GM19193 (cell line): ENCODE results near the gene INSIG1.

Experiments
- POLR2A ChIP-seq: IDR thresholded peaks from 4 replicates; pipeline ENCODE4 v1.6.1; 2011; ENCODE audit not compliant: insufficient read depth, insufficient read length; ENCODE audit errors: extremely low read depth

The INSIG1 gene

GRCh38 chr7:155276042-155276799 lies 21.5 kb upstream of the INSIG1 start:
- no peak for TF ChIP-seq POLR2A

- no peak for TF ChIP-seq POLR2A
These were observed 20.8 kb upstream of the INSIG1 start for GRCh38 chr7:155276800-155277375.

- no peak for TF ChIP-seq POLR2A
These were observed 20.2 kb upstream of the INSIG1 start for GRCh38 chr7:155277385-155277994.

GRCh38 chr7:155278921-155279320 lies 18.8 kb upstream of the INSIG1 start:
- TF ChIP-seq POLR2A = no peak

GRCh38 chr7:155279787-155280445 lies 17.8 kb upstream of the INSIG1 start:
- TF ChIP-seq POLR2A = no peak

- TF ChIP-seq POLR2A = no peak
These were observed 17.0 kb upstream of the INSIG1 start for GRCh38 chr7:155280446-155281397.

GRCh38 chr7:155281398-155281969 lies 16.2 kb upstream of the INSIG1 start:
- TF ChIP-seq POLR2A = no peak

GRCh38 chr7:155282671-155283070 lies 15.0 kb upstream of the INSIG1 start:
- TF ChIP-seq POLR2A = no peak

- no peak for TF ChIP-seq POLR2A
These were observed 14.0 kb upstream of the INSIG1 start for GRCh38 chr7:155283565-155284194.

GRCh38 chr7:155284496-155285274 lies 13.0 kb upstream of the INSIG1 start:
- no peak for TF ChIP-seq POLR2A

- no peak for TF ChIP-seq POLR2A
These were observed 12.3 kb upstream of the INSIG1 start for GRCh38 chr7:155285423-155285822.

- TF ChIP-seq POLR2A = no peak
These were observed 11.8 kb upstream of the INSIG1 start for GRCh38 chr7:155285833-155286232.

GRCh38 chr7:155286686-155287085 lies 11.0 kb upstream of the INSIG1 start:
- no peak for TF ChIP-seq POLR2A

GRCh38 chr7:155287284-155287935 lies 10.3 kb upstream of the INSIG1 start:
- no peak for TF ChIP-seq POLR2A
